ENCODE results near the gene STOX1. TPM values are rescaled to one million over a fixed set of nuclear protein-coding genes. Genes with fewer than 3 reads are reported as not detected.
"Not testable (repeated sequence)": the region's sequence is repeated elsewhere in the genome, so short reads cannot be mapped to it uniquely, and the experiment has no call there.

STOX1 gene
- total RNA-seq, 1 donor from 2014 or later = 0.27 TPM

DNA sequence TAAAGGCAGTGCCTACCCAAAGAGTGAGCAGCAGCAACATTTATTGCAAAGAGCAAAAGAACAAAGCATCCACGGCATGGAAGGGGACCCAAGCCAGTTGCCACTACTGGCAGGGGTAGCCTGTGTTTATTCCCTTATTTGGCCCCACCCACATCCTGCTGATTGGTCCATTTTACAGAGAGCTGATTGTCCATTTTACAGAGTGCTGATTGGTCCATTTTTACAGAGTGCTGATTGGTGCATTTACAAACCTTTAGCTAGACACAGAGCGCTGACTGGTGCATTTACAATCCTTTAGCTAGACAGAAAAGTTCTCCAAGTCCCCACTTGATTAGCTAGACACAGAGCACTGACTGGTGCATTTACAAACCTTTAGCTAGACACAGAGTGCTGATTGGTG is 4.7 kb upstream of the STOX1 start:
- intact Hi-C loops (cut with DNase I); ATAC-seq; DNase-seq (ENCODE audit: low spot score): not testable (repeated sequence)

- intact Hi-C loops (cut with DNase I); ATAC-seq; DNase-seq (ENCODE audit: low spot score): not testable (repeated sequence)
These were observed 245 bp downstream of the STOX1 start for GRCh38 chr10:68827592-68827959.

DNA sequence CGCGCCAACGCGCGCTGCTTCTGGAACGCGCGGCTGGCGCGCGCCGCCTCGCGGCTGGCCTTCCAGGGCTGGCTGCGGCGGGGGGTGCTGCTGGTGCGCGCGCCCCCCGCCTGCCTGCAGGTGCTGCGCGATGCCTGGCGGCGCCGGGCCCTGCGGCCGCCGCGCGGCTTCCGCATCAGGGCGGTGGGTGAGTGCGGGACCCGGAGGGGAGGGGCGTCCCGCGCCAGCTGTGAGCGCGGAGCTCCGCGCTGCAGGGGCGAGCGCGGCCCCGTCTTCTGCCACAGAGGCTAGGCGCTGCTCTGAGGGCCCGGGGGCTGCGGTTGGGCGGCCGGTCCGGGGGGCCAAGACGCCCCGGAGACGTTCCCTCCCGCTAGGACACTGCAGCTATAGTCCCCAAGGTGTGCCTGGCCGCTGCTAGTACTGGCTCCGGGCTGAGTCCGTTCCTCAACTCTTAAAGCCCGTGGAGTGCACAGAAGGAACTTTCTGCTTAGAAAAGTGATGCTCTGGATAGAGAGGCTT is 811 bp downstream of the STOX1 start:
- peak; percentile 52 for ATAC-seq
- DNase-seq (ENCODE audit: low spot score); intact Hi-C loops (cut with DNase I): not testable (repeated sequence)

GRCh38 chr10:68828833-68829232 is 1.5 kb downstream of the STOX1 start:
- intact Hi-C loops (cut with DNase I) = no loop called here
- no peak for ATAC-seq
- no peak for DNase-seq (ENCODE audit: low spot score)

DNA sequence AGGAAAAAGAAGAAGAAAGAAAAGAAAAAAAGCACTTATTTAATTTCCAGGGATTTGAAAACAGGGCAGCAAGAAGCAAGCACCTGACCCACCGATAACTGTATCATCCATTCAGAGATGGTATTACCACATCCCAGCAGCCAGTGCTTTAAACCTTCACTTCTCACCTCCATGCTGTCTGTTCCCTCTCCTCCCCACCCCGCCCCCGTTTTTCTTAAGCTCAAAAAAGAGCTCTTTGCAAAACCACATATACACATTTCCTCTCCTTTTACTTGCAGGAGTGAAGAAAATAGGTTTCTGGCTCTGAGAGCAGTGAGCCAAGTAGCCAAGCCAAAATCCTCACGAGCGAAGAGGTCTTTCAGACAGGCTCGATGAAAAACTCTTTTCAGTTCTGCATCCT is 2.2 kb downstream of the STOX1 start:
- intact Hi-C loops (cut with DNase I) = no loop called here
- no peak for ATAC-seq

GRCh38 chr10:68829952-68830351 is 2.6 kb downstream of the STOX1 start:
- no peak for DNase-seq (ENCODE audit: low spot score)
- no peak for ATAC-seq
- intact Hi-C loops (cut with DNase I) = no loop called here

More for the DNA sequence above, 2.2 kb downstream of the STOX1 start:
- DNase-seq (ENCODE audit: low spot score) = no peak

- intact Hi-C loops (cut with DNase I) = no loop called here
- ATAC-seq (no peak), DNase-seq (ENCODE audit: low spot score) (no peak)
These were observed 4.7 kb downstream of the STOX1 start for GRCh38 chr10:68831961-68832455.

DNA sequence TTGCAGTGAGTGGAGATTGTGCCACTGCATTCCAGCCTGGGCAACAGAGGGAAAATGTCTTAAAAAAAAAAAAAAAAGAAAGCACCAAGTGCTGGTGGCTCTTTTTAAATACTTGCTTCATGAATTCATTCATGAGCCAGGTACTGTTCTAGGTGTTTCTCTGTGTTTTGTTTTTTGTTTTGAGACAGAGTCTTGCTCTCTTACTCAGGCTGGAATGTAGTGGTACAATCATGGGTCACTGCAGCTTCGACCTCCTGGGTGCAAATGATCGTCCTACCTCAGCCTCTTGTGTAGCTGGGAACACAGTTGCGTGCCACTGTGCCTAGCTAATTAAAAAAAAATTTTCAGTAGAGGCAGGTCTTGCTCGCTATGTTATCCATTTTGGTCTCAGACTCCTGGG is 5.3 kb downstream of the STOX1 start:
- intact Hi-C loops (cut with DNase I) = no loop called here
- DNase-seq (ENCODE audit: low spot score) = no peak
- ATAC-seq = no peak

- intact Hi-C loops (cut with DNase I) = no loop called here
- no peak for DNase-seq (ENCODE audit: low spot score)
- no peak for ATAC-seq
These were observed 10.4 kb downstream of the STOX1 start for GRCh38 chr10:68837626-68838322.

- ATAC-seq; intact Hi-C loops (cut with DNase I); DNase-seq (ENCODE audit: low spot score): not testable (repeated sequence)
These were observed 13.3 kb downstream of the STOX1 start for GRCh38 chr10:68840650-68841049.

- intact Hi-C loops (cut with DNase I) = no loop called here
- ATAC-seq (no peak), DNase-seq (ENCODE audit: low spot score) (no peak)
These were observed 20.9 kb downstream of the STOX1 start for GRCh38 chr10:68848281-68848680.

- DNase-seq (ENCODE audit: low spot score) = no peak
- ATAC-seq = no peak
- intact Hi-C loops (cut with DNase I) = no loop called here
These were observed 21.5 kb downstream of the STOX1 start for GRCh38 chr10:68848806-68849205.

GRCh38 chr10:68856352-68856751 is 29.0 kb downstream of the STOX1 start:
- intact Hi-C loops (cut with DNase I) = no loop called here
- DNase-seq (ENCODE audit: low spot score) (no peak), ATAC-seq (no peak)

- no peak for ATAC-seq
- DNase-seq (ENCODE audit: low spot score) = no peak
- intact Hi-C loops (cut with DNase I) = no loop called here
These were observed 29.7 kb downstream of the STOX1 start for GRCh38 chr10:68857005-68857404.

- intact Hi-C loops (cut with DNase I) = loop anchor here (10.0 kb wide), 1 partner anchor 1124 kb away; no protein-coding TSS in a partner anchor
- DNase-seq (ENCODE audit: low spot score) = no peak
- ATAC-seq = no peak
These were observed 33.9 kb downstream of the STOX1 start for GRCh38 chr10:68861253-68861652.

DNA sequence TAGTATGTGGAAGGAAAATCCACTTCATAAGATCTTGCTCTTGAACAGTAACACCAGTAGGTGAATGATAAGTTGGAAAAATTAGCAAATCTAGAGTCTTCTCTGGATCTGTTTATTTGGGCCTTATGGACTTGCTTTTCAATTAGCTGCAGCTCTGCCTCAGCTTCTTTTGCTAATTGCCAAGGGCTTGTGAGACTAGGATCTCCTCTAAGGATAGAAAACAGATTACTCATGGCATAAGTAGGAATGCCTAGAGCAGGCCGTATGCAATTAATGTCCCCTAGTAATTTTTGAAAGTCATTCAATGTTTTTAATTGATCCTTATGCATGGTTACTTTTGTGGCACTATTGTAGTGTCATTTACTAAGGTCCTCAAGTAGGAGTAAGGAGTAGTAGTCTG is 37.3 kb downstream of the STOX1 start:
- no peak for ATAC-seq
- intact Hi-C loops (cut with DNase I) = loop anchor here (10.0 kb wide), 1 partner anchor 1120 kb away; no protein-coding TSS in a partner anchor
- DNase-seq (ENCODE audit: low spot score) = no peak

DNA sequence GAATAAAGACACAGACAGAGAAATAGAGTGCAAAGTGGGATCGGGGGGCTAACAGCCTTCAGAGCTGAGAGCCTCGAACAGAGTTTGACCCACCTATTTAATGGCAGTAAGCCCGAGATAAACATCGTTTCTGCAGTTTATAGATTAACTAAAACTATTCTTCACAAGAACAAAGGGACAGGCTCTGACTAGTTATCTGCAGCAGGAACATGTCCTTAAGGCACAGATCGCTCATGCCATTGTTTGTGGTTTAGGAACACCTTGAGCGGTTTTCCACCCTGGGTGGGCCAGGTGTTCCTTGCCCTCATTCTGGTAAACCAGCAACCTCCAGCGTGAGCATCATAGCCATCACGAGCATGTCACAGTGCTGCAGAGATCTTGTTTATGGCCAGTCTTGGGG is 40.8 kb downstream of the STOX1 start:
- DNase-seq (ENCODE audit: low spot score); ATAC-seq: not testable (repeated sequence)
- intact Hi-C loops (cut with DNase I) = loop anchor here (10.0 kb wide), 1 partner anchor 1117 kb away; no protein-coding TSS in a partner anchor

DNA sequence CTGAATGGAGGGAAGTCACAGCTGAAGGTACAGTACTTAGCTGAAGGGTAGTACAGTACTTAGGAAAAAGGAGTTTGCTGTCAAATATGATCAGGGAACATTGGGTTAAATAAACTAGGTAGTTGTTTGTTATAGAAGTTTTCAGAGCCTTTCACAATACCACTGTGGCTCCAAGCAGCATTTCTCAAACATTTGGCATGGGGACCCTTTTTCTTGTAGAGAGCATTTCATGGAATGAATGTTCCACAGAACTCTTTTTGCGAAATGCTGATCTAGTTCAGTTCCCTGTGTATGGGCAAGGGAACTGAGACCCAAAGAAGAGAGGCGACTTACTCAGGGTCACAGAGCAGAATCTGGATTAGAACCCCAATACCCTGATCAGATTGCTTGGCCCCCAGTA is 42.3 kb downstream of the STOX1 start:
- peak; percentile 22 for ATAC-seq
- no peak for DNase-seq (ENCODE audit: low spot score)
- intact Hi-C loops (cut with DNase I) = loop anchor here (10.0 kb wide), 1 partner anchor 1115 kb away; no protein-coding TSS in a partner anchor

GRCh38 chr10:68870061-68870460 is 42.7 kb downstream of the STOX1 start:
- ATAC-seq = no peak
- no peak for DNase-seq (ENCODE audit: low spot score)
- intact Hi-C loops (cut with DNase I) = no loop called here

DNA sequence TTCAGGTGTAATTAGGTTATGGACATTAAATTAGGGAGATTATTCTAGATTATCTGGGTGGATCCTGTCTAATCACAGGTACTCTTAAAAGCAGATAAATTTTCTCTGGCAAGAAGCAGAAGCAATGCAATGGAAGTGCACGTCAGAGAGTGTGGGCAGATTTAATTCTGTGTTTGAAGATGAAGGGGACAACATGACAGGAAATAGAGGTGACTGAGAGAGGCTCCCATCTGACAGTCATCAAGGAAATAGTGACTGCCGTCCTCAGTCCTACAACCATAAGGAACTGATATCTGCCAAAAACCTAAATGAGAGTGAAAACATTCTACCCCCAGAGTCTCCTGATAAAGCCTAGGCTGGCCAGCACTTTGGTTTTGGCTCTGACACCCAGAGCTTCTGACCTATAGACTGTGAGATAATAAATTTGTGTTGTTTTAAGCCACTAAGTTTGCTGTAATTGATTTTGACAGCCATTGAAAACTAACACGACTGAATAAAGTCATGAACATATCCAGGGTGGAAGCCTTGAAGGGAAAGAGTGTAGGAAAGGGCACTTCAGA is 43.3 kb downstream of the STOX1 start:
- ATAC-seq = no peak
- intact Hi-C loops (cut with DNase I) = no loop called here
- no peak for DNase-seq (ENCODE audit: low spot score)
